ENCODE measurements around the gene LDB3. TPM values are rescaled to one million over a fixed set of nuclear protein-coding genes. Genes with fewer than 3 reads are reported as not detected.
A peak's percentile ranks its signal among the peaks of the same experiment; 100 is the strongest.

Gene LDB3
- total and polyA plus RNA-seq, 9 of the 15 experiments (the other 6 are each of a cell fraction or from before 2014, with no cell fraction given), result 0.03 TPM; not detected in 8

DNA sequence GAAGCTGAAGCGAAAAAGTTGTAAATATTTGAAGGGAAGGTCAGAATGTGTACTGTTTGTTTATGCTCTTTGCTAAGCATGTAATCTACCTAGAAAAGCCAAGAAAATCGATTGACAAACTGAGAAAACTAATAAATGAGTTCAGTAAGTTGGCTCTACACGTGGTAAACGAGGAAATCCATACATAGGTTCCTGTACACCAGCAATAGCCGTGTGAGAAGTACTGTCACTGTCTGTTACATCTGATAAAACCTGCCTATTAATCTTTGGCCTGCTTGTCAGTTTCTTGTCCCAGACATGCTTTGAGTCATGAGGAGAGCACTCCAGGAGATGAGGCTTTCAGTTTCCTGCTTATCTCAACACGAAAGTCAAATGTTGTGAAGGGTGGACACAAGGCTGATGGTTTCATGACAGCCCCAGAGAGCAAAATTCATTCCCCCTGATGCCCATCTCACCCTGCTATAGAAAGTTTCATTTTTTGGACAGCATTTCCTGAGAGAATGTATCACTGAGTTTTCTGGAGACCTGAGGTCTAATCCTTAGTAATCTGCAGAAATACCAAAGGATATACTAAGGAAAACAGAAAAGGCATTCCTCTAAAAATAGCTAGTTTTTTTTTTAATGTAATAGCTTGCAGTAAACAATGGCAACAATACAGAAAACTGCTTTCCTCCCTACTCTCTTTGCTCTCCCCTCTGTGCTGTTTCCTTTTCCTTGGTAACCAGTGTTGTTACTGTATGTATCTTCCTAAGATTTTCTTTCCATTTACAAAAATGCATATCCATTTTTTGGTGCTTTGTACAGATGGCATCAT is 107.0 kb downstream of the LDB3 start (continued):
- TF ChIP-seq, protein P1, sequence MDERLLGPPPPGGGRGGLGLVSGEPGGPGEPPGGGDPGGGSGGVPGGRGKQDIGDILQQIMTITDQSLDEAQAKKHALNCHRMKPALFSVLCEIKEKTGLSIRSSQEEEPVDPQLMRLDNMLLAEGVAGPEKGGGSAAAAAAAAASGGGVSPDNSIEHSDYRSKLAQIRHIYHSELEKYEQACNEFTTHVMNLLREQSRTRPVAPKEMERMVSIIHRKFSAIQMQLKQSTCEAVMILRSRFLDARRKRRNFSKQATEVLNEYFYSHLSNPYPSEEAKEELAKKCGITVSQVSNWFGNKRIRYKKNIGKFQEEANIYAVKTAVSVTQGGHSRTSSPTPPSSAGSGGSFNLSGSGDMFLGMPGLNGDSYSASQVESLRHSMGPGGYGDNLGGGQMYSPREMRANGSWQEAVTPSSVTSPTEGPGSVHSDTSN (CRISPR knock-in tag; IDR thresholded peaks at IDR 0.05; ENCODE audit: low read depth), result peak; percentile 69
- TF ChIP-seq, protein P1 (tag; conservative IDR thresholded peaks at IDR 0.05; ENCODE audit: low read depth), result peak; percentile 98
- TF ChIP-seq SMARCC2 (IDR thresholded peaks at IDR 0.05; ENCODE audit: low read depth) (peak; percentile 74; the same call in 1 of the 2 replicates), ILK (tag; IDR thresholded peaks at IDR 0.05; ENCODE audit: borderline replicate concordance, low read depth) (no peak), LEF1 (IDR thresholded peaks at IDR 0.05) (peak; percentile 82), NEUROD1 (IDR thresholded peaks at IDR 0.05; ENCODE audit: borderline replicate concordance, low read depth, low read length, partially characterized antibody) (peak; percentile 35), MAFG (tag; conservative IDR thresholded peaks at IDR 0.05) (no peak), MYNN (IDR thresholded peaks at IDR 0.05) (peak; percentile 73; the same call in 1 of the 2 replicates), MYNN (CRISPR knock-in tag; IDR thresholded peaks at IDR 0.05) (no peak), MEF2A (IDR thresholded peaks at IDR 0.05; ENCODE audit: control insufficient read depth, low read depth, low read length) (no peak), DMBX1 (CRISPR knock-in tag; IDR thresholded peaks at IDR 0.05; ENCODE audit: borderline replicate concordance) (no peak), RAD21 (CRISPR knock-in tag; conservative IDR thresholded peaks at IDR 0.05 in 1 of 2, IDR thresholded peaks at IDR 0.05 in 1 of 2) (0 out of 4 replicates have a peak, but pooled peaks of 1 of the 2 experiments have one; percentile 12), ELF4 (CRISPR knock-in tag; IDR thresholded peaks at IDR 0.05) (no peak), HDAC2 (IDR thresholded peaks at IDR 0.05) (peak; percentile 73; the same call in 1 of the 2 replicates), MBD2 (IDR thresholded peaks at IDR 0.05; ENCODE audit: borderline replicate concordance, low read depth) (0 out of 2 replicates have a peak, but pooled peaks have one; percentile 31), FOSL1 (tag; conservative IDR thresholded peaks at IDR 0.05) (peak; percentile 78), EWSR1 (IDR thresholded peaks at IDR 0.05; ENCODE audit: borderline replicate concordance, low read depth, partially characterized antibody) (no peak), ARID1B (IDR thresholded peaks at IDR 0.05) (peak; percentile 87), ZBED1 (IDR thresholded peaks at IDR 0.05) (0 out of 2 replicates have a peak, but pooled peaks have one; percentile 27), ZNF766 (CRISPR knock-in tag; conservative IDR thresholded peaks at IDR 0.05) (0 out of 2 replicates have a peak, but pooled peaks have one; percentile 20)
- TF ChIP-seq, protein P2, sequence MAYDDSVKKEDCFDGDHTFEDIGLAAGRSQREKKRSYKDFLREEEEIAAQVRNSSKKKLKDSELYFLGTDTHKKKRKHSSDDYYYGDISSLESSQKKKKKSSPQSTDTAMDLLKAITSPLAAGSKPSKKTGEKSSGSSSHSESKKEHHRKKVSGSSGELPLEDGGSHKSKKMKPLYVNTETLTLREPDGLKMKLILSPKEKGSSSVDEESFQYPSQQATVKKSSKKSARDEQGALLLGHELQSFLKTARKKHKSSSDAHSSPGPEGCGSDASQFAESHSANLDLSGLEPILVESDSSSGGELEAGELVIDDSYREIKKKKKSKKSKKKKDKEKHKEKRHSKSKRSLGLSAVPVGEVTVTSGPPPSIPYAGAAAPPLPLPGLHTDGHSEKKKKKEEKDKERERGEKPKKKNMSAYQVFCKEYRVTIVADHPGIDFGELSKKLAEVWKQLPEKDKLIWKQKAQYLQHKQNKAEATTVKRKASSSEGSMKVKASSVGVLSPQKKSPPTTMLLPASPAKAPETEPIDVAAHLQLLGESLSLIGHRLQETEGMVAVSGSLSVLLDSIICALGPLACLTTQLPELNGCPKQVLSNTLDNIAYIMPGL (CRISPR knock-in tag; IDR thresholded peaks at IDR 0.05), result no peak
- TF ChIP-seq, protein P3, sequence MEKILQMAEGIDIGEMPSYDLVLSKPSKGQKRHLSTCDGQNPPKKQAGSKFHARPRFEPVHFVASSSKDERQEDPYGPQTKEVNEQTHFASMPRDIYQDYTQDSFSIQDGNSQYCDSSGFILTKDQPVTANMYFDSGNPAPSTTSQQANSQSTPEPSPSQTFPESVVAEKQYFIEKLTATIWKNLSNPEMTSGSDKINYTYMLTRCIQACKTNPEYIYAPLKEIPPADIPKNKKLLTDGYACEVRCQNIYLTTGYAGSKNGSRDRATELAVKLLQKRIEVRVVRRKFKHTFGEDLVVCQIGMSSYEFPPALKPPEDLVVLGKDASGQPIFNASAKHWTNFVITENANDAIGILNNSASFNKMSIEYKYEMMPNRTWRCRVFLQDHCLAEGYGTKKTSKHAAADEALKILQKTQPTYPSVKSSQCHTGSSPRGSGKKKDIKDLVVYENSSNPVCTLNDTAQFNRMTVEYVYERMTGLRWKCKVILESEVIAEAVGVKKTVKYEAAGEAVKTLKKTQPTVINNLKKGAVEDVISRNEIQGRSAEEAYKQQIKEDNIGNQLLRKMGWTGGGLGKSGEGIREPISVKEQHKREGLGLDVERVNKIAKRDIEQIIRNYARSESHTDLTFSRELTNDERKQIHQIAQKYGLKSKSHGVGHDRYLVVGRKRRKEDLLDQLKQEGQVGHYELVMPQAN (IDR thresholded peaks at IDR 0.05; ENCODE audit: borderline replicate concordance), result peak; percentile 39; the same call in 1 of the 2 replicates
